ENCODE data around the gene SLC2A11. TPM values are rescaled to one million over a fixed set of nuclear protein-coding genes. Genes with fewer than 3 reads are reported as not detected.
A peak's percentile ranks its signal among the peaks of the same experiment; 100 is the strongest.

SLC2A11 gene
- polyA plus RNA-seq, 3 donors = 1.3 to 3.3 (median 2.5) TPM

- H3K27ac Mint-ChIP-seq = peak overlapping the region in 1 of 7 donors; percentile 50
- H3K4me1 ChIP-seq (ENCODE audit: control insufficient read depth in 1 of 2, insufficient read depth in 2 of 2, low read length in 2 of 2) = no peaks in the 10 kb centered on the region
- WGBS (ENCODE audit: insufficient coverage) = 96% methylated on average over 11 of the region's 11 CpGs
- TF ChIP-seq CTCF (IDR thresholded peaks at IDR 0.05) = no peak
- H3K9me3 Mint-ChIP-seq = peaks cover 0 to 3% (median 0%) of the 10 kb centered on the region in 7 donors
- H3K4me3 Mint-ChIP-seq = no peak overlapping the region
- H3K27me3 Mint-ChIP-seq (ENCODE audit: low read depth in 3 of 3) = peaks cover 0 to 2% (median 1%) of the 10 kb centered on the region in 3 donors
- H3K36me3 ChIP-seq (replicated peaks in 1 of 2; ENCODE audit: control insufficient read depth in 1 of 2, insufficient read depth in 2 of 2, low read length in 2 of 2) = peaks cover 65 to 90% of the 10 kb centered on the region in 2 donors
- intact Hi-C loops (cut with micrococcal nuclease) = no loop called here
- no peak overlapping the region for H3K4me3 ChIP-seq (replicated peaks in 1 of 3; ENCODE audit: low read depth in 2 of 3, low read length in 3 of 3)
- no peak overlapping the region for H3K27ac ChIP-seq (ENCODE audit: low read depth in 1 of 2, low read length in 2 of 2)
- H3K79me2 ChIP-seq (ENCODE audit: insufficient read depth, low read length) = no peaks in the 10 kb centered on the region
- peaks cover 33% of the 10 kb centered on the region for H4K20me1 ChIP-seq (ENCODE audit: insufficient read depth, low read length)
- no peak overlapping the region for H3K9ac ChIP-seq (ENCODE audit: insufficient read depth, low read length, poor library complexity, severe bottlenecking)
- no peak overlapping the region for H3K4me2 ChIP-seq (replicated peaks; ENCODE audit: extremely low read depth, low read length, poor library complexity, severe bottlenecking)
- no peaks in the 10 kb centered on the region for H3K9me3 ChIP-seq (replicated peaks in 1 of 2; ENCODE audit: control insufficient read depth in 1 of 2, insufficient read depth in 1 of 2, low read length in 2 of 2)
- H3K36me3 Mint-ChIP-seq = peaks cover 53 to 93% of the 10 kb centered on the region in 2 donors
- peak in 1 of 3 donors; percentile 2 for DNase-seq
- H3K27me3 ChIP-seq (ENCODE audit: control insufficient read depth in 2 of 2, insufficient read depth in 2 of 2, low read length in 2 of 2) = no peaks in the 10 kb centered on the region
- H2AFZ ChIP-seq (ENCODE audit: insufficient read depth, low read depth, low read length, poor library complexity, severe bottlenecking) = no peak overlapping the region
- peaks cover 2% of the 10 kb centered on the region for H3K4me1 Mint-ChIP-seq
Observed at GRCh38 chr22:23832226-23833016, 25.3 kb upstream of the SLC2A11 start.

- Mint-ChIP-seq H3K36me3 (peaks cover 50 to 85% of the 10 kb centered on the region in 2 donors), H3K27ac (no peak overlapping the region), H3K27me3 (ENCODE audit: low read depth in 3 of 3) (peaks cover 1 to 2% (median 1%) of the 10 kb centered on the region in 3 donors), H3K4me3 (no peak overlapping the region), H3K4me1 (peaks cover 10% of the 10 kb centered on the region), H3K9me3 (peaks cover 0 to 3% (median 0%) of the 10 kb centered on the region in 7 donors)
- Histone ChIP-seq H3K79me2 (ENCODE audit: insufficient read depth, low read length) (no peaks in the 10 kb centered on the region), H3K9me3 (replicated peaks in 1 of 2; ENCODE audit: control insufficient read depth in 1 of 2, insufficient read depth in 1 of 2, low read length in 2 of 2) (no peaks in the 10 kb centered on the region), H3K9ac (ENCODE audit: insufficient read depth, low read length, poor library complexity, severe bottlenecking) (no peak overlapping the region), H3K36me3 (replicated peaks in 1 of 2; ENCODE audit: control insufficient read depth in 1 of 2, insufficient read depth in 2 of 2, low read length in 2 of 2) (peaks cover 60 to 83% of the 10 kb centered on the region in 2 donors), H3K4me3 (replicated peaks in 1 of 3; ENCODE audit: low read depth in 2 of 3, low read length in 3 of 3) (no peak overlapping the region), H2AFZ (ENCODE audit: insufficient read depth, low read depth, low read length, poor library complexity, severe bottlenecking) (no peak overlapping the region), H3K27ac (ENCODE audit: low read depth in 1 of 2, low read length in 2 of 2) (no peak overlapping the region), H4K20me1 (ENCODE audit: insufficient read depth, low read length) (peaks cover 30% of the 10 kb centered on the region), H3K27me3 (ENCODE audit: control insufficient read depth in 2 of 2, insufficient read depth in 2 of 2, low read length in 2 of 2) (no peaks in the 10 kb centered on the region), H3K4me2 (replicated peaks; ENCODE audit: extremely low read depth, low read length, poor library complexity, severe bottlenecking) (no peak overlapping the region), H3K4me1 (ENCODE audit: control insufficient read depth in 1 of 2, insufficient read depth in 2 of 2, low read length in 2 of 2) (peaks cover 5 to 6% of the 10 kb centered on the region in 2 donors)
- WGBS (ENCODE audit: insufficient coverage) = 98% methylated on average over 15 of the region's 16 CpGs
- DNase-seq = peak in 1 of 3 donors; percentile 2
- no peak for TF ChIP-seq CTCF (IDR thresholded peaks at IDR 0.05)
- intact Hi-C loops (cut with micrococcal nuclease) = no loop called here
Observed at GRCh38 chr22:23833017-23833751, 24.5 kb upstream of the SLC2A11 start.

All from CD14-positive monocyte (primary cell).